Measurements from ENCODE around the gene FRMD4A.

- no peak for TF ChIP-seq CTCF (IDR thresholded peaks at IDR 0.05; ENCODE audit: borderline replicate concordance, extremely low read depth, low read length, poor library complexity, severe bottlenecking)
- TF ChIP-seq EZH2 (IDR thresholded peaks at IDR 0.05; ENCODE audit: borderline replicate concordance, low read depth, low read length, severe bottlenecking), result no peak
Observed at GRCh38 chr10:14271621-14272020, 59.1 kb downstream of the FRMD4A start.
